MG63 (cell line): Measurements from ENCODE around the gene UNC5A. TPM values are rescaled to one million over a fixed set of nuclear protein-coding genes. Genes with fewer than 3 reads are reported as not detected.

Experiments used
- DNase-seq: peaks from one replicate; pipeline ENCODE4 v3.0.0-alpha.2; 2020
- H3K27me3 ChIP-seq: fragments of 250-450 bp; sonication (Bioruptor Pico); 2 replicates; pipeline ENCODE4 v1.5.1; 2020; ENCODE audit warnings: mild to moderate bottlenecking, moderate library complexity
- H3K36me3 ChIP-seq: fragments of 250-450 bp; sonication (Bioruptor Pico); 2 replicates; pipeline ENCODE4 v1.5.1; 2020; ENCODE audit warnings: mild to moderate bottlenecking, moderate library complexity
- H3K4me3 ChIP-seq: fragments of 250-450 bp; sonication (Bioruptor Pico); 2 replicates; pipeline ENCODE4 v1.5.1; 2020; ENCODE audit warnings: mild to moderate bottlenecking, moderate library complexity
- H3K9me3 ChIP-seq: fragments of 250-450 bp; sonication (Bioruptor Pico); 2 replicates; pipeline ENCODE4 v1.5.1; 2020; ENCODE audit warnings: mild to moderate bottlenecking, moderate library complexity
- total RNA-seq: library from RNA; depleted of rRNA; stranded (reverse); fragments of >200 nt; shearing (Covaris generic); gene quantifications from 2 replicates; pipeline ENCODE4 v1.2.3, GENCODE V29; 2014; ENCODE audit warnings: low replicate concordance

The UNC5A gene
- total RNA-seq, 1 experiment from 2014 or later, result not detected

DNA sequence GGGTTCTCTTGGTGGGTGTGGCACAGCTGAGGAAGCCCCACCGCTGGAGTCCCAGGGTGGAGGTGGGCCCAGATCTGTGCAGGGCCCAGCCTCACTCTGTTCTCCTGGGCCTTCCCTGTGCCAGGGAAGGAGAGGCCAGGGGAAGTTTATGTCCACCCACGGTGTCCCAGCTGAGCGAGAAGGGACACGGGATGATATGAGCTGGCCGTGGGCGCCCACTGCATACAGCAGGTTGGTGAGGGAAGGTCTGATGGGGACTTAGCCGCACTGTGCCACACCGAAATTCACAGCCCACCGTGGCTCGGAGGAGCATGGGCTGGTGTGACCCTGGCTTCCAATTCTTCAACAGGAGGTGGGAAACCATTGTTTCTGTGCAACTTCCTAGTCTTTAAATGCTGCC, 33.9 kb downstream of the UNC5A start:
- Histone ChIP-seq H3K36me3 (no peaks in the 10 kb centered on the region), H3K9me3 (no peaks in the 10 kb centered on the region), H3K4me3 (no peak overlapping the region), H3K27me3 (peaks cover 30% of the 10 kb centered on the region)
- DNase-seq, result no peak

GRCh38 chr5:176844706-176845391, 34.5 kb downstream of the UNC5A start:
- Histone ChIP-seq H3K36me3 (no peaks in the 10 kb centered on the region), H3K9me3 (no peaks in the 10 kb centered on the region), H3K27me3 (peaks cover 26% of the 10 kb centered on the region), H3K4me3 (no peak overlapping the region)
- DNase-seq, result peak; percentile 43

DNA sequence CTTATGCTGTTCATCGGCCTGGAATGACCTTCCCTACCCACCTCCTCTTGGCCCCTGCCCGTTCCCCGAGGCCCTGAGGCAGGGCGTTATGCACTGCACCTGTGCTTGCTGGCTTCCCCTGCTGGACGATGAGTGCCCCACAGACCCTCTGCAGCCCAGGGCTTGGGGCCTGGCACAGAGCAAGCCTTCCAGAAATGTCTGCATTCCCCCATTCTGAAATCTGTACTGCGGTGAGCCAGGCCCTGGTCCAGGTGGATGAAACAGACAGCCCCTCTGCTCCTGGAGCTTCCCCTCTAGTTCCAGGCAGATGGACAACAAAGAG, 35.0 kb downstream of the UNC5A start:
- peaks cover 21% of the 10 kb centered on the region for H3K27me3 ChIP-seq
- no peak for DNase-seq
- H3K4me3 ChIP-seq, result no peak overlapping the region
- no peaks in the 10 kb centered on the region for H3K9me3 ChIP-seq
- no peaks in the 10 kb centered on the region for H3K36me3 ChIP-seq

DNA sequence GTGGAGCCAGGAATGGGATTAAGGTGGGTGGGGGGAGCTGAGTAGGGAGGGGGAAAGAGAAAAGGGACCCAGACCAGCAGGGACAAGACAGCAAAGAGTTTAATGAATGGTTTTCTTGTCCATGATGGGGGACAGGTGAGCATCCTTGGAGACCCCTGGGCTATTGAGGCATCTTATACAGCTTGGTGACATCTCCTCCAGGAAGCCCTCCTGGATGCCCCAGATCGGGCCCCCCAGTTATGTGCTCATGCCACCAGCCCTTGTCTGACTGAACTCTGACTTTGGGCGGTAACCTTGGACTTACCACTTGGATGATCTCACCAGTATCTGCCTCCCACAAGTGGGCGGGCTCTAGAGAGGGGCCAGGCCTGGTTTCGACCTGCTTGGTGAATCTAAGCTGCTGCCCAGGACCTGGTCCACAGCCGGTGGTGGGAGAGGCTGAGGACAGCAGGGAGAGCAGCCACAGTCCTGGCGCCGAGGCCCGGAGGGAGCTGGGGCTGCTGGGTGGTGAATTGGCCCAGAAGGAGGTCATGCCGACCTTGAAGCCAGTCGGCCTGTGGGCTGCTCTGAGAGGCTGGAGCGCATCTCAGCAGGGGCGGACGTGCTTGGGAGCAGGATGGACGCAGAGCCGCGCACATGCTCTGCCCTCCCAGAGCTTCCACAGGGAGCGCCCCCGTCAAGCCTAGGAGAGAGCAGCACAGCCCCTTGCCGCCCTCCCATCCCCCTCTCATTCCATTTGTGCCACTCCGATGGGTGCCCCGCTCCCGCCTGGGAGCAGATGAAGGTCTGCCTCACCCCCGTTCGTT, 36.2 kb downstream of the UNC5A start:
- Histone ChIP-seq H3K36me3 (no peaks in the 10 kb centered on the region), H3K27me3 (peaks cover 9% of the 10 kb centered on the region), H3K4me3 (no peak overlapping the region), H3K9me3 (no peaks in the 10 kb centered on the region)
- peak; percentile 44 for DNase-seq

GRCh38 chr5:176847148-176847547, 36.8 kb downstream of the UNC5A start:
- H3K4me3 ChIP-seq, result no peak overlapping the region
- no peak for DNase-seq
- no peaks in the 10 kb centered on the region for H3K36me3 ChIP-seq
- no peaks in the 10 kb centered on the region for H3K9me3 ChIP-seq
- peaks cover 3% of the 10 kb centered on the region for H3K27me3 ChIP-seq

DNA sequence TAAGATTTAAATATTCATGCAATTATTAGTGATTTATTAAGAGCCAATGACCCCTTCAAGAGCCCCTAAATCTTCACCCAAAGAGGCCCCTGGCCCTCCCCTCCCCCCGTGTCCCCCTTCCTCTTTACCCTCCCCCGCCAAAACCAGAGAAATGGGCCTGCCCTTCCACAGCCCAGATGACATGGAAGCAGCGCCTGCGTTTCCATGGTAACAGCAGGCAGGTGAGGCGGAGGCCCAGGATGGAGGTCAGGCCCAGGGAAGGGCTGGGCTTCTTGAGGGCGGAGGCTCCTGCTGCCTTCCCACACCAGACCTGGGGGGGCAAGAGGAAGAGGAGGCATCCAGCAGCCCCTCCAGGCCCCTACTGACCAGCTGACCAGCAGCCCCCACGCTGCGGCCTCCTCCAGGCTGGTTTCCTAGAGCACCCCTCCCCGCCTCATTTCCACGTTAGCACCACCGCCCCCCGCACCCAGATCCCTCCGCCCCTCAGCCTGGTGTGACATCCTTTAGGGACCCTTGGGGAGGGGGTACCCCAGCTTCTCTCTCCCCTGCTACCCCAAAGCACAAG, 37.4 kb downstream of the UNC5A start:
- H3K36me3 ChIP-seq, result no peaks in the 10 kb centered on the region
- no peak for DNase-seq
- H3K27me3 ChIP-seq, result no peaks in the 10 kb centered on the region; the same call in 1 of the 2 replicates
- H3K4me3 ChIP-seq, result no peak overlapping the region
- H3K9me3 ChIP-seq, result no peaks in the 10 kb centered on the region

DNA sequence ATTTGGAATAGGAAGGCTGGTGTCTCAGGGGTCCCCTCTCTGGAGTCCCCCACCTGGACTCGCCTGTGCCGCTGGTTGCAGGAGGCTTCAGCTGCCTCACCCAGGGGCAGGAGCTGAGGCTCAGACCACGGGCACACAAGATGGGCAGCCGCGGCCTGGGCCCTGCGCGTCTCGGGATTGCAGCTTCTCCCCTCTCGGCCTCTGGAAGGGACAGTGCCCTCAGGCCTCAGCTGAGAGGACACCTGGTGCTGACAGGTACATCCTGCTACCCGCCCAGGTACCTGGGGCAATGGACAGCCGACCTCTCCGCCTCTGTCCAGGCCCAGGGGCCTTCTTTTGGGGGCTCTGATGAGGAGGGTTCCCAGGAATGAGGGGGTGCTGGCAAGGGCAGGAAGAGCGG, 38.3 kb downstream of the UNC5A start:
- Histone ChIP-seq H3K27me3 (no peaks in the 10 kb centered on the region; the same call in 1 of the 2 replicates), H3K9me3 (no peaks in the 10 kb centered on the region), H3K36me3 (no peaks in the 10 kb centered on the region), H3K4me3 (no peak overlapping the region)
- no peak for DNase-seq

DNA sequence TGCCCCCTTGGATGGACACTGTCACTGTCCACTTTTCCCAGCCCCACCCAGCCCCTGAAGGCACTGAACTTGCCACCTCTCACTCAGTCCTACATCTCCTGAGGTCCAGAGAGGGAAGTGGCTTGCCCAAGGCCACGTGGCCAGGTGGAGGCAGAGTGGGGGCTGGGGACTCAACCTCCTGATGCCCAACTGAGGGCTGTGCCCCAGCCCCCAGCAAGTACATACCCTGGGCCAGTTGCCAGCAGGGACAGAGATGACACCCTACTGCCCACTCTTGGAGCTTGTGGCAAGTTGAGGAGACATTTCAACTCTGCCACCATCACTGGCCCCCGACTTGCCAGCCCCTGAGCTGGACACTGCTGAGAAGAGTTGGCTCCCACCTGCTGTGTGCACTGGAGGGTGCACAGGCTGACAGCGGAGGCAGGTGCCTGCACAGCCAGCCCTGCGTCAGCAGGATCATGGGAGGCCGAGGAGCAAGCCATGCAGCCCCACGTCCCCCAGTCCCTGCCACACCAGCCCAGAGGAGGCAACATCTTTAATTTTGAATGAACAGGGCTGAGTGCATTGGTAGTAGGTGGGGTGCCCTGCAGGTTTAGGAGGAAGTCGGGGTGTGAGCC, 39.4 kb downstream of the UNC5A start:
- no peaks in the 10 kb centered on the region; the same call in 1 of the 2 replicates for H3K27me3 ChIP-seq
- no peaks in the 10 kb centered on the region for H3K9me3 ChIP-seq
- no peak overlapping the region for H3K4me3 ChIP-seq
- DNase-seq, result no peak
- no peaks in the 10 kb centered on the region for H3K36me3 ChIP-seq

GRCh38 chr5:176850371-176851245, 40.2 kb downstream of the UNC5A start:
- no peak for DNase-seq
- Histone ChIP-seq H3K9me3 (no peaks in the 10 kb centered on the region), H3K36me3 (no peaks in the 10 kb centered on the region), H3K27me3 (no peaks in the 10 kb centered on the region; the same call in 1 of the 2 replicates), H3K4me3 (no peak overlapping the region)

GRCh38 chr5:176851380-176851779, 41.0 kb downstream of the UNC5A start:
- H3K27me3 ChIP-seq, result no peaks in the 10 kb centered on the region; the same call in 1 of the 2 replicates
- no peak overlapping the region for H3K4me3 ChIP-seq
- no peak for DNase-seq
- no peaks in the 10 kb centered on the region for H3K9me3 ChIP-seq
- no peaks in the 10 kb centered on the region for H3K36me3 ChIP-seq

DNA sequence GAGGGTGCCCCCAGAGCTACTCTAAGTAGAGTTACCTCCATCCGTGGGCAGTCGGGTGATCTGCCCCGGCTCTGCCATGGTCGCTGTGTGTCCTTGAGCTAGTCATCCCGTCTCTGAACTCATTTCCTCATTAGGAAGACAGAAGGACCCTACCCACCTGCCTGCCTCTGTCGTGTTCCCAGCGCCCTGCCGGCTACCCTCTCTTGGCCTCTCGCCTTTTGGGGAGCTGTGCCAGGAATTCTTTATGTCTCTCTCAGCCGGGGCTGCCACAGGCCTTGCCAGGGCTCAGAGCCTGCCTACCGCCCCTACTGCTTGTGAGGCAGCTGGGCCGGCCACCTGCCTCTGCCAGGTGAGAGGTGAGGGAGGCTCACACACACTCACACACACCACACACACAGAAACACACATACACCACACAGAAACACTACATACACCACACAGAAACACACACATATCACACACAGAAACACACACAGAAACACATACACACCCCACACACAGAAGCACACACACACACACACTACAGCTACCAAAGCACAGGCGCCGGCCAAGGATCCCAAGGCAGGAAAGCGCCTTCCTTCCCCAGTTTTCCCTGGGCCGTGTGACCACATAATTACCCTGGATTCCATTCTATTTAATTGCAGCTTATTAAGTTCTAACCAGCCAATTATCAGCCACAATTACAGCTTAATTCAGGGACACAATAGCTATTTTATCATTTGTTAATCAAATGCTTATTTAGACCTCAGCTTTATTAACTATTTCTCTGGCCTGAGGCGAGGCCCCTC, 41.7 kb downstream of the UNC5A start:
- Histone ChIP-seq H3K36me3 (no peaks in the 10 kb centered on the region), H3K9me3 (no peaks in the 10 kb centered on the region), H3K27me3 (peaks cover 4% of the 10 kb centered on the region; the same call in 1 of the 2 replicates), H3K4me3 (no peak overlapping the region)
- DNase-seq, result no peak

- peaks cover 14% of the 10 kb centered on the region for H3K27me3 ChIP-seq
- H3K9me3 ChIP-seq, result no peaks in the 10 kb centered on the region
- no peak for DNase-seq
- H3K4me3 ChIP-seq, result no peak overlapping the region
- H3K36me3 ChIP-seq, result no peaks in the 10 kb centered on the region
These were observed 42.9 kb downstream of the UNC5A start for GRCh38 chr5:176853151-176853778.

DNA sequence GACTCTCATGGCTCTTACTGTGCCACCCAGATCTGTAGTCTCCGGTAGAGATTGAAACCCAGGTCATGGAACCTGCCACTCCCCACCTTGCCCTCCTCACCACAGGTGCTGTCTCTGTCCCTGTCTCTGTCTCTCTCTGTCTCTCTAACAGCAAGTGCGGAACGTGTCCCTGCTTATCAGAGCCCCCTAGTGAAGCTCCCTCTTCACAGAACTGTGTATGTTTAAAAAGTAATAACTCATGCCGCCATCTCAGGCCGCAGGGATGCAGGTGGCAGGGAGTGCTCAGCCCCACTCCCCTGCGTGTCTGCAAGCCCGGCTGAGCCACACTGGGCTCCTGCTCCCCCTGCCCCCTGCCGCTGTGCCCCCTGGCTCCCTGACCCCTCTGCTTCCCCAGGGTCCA, 43.8 kb downstream of the UNC5A start:
- Histone ChIP-seq H3K9me3 (no peaks in the 10 kb centered on the region), H3K27me3 (peaks cover 16% of the 10 kb centered on the region), H3K36me3 (no peaks in the 10 kb centered on the region), H3K4me3 (no peak overlapping the region)
- no peak for DNase-seq

DNA sequence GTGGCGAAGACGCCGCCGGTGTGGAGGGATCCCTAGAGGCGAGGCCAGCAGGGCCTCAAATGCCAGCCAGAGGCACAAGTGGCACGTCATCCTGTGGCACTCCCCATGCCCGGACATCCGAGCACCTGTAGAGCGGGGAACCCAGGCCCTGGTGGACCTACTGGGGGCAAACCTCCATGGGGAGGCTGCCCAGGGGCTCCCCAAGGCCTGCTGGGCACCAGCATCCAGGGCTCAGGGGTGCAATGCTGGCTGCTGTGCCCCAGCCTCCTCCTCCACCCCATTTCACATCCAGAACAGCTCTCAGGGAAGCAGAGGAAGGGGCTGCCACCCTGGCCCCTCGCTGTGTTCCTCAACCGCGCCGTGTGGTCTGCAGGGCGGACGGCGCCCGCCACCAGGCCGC, 45.2 kb downstream of the UNC5A start:
- no peaks in the 10 kb centered on the region for H3K36me3 ChIP-seq

GRCh38 chr5:176856746-176857145, 46.4 kb downstream of the UNC5A start:
- Histone ChIP-seq H3K9me3 (no peaks in the 10 kb centered on the region), H3K27me3 (peaks cover 24% of the 10 kb centered on the region), H3K36me3 (no peaks in the 10 kb centered on the region), H3K4me3 (no peak overlapping the region)
- DNase-seq, result no peak

More for the DNA sequence above, 45.2 kb downstream of the UNC5A start:
- no peak for DNase-seq
- Histone ChIP-seq H3K9me3 (no peaks in the 10 kb centered on the region), H3K4me3 (no peak overlapping the region), H3K27me3 (peaks cover 22% of the 10 kb centered on the region)
